Limb (tissue), 2 donors: Measurements from ENCODE around the gene CLEC4E.
"Not testable (repeated sequence)": the region's sequence is repeated elsewhere in the genome, so short reads cannot be mapped to it uniquely, and the experiment has no call there.

Source experiments
- DNase-seq, 2 donors: peaks; one replicate each; pipeline ENCODE4 v3.0.0-alpha.2; 2016; ENCODE audit errors: extremely low spot score in 2 of 2

CLEC4E gene

DNA sequence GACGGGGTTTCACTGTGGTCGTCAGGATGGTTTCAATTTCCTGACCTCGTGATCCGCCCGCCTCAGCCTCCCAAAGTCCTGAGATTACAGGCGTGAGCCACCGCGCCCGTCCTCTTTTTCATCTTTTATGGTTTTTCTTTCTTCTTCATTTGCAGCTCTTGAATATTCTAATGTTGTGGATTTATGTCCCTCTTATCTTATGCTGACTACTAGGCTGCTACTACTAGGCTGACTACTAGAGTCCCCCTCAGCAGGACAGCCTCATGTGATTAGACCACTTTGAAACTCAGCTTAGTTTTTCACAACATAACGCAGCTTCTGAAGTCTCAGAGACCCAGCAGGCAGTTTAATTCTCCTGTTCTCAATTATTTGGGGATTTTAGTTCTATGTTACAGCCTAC, 857 bp upstream of the CLEC4E start:
- DNase-seq: no peak

DNA sequence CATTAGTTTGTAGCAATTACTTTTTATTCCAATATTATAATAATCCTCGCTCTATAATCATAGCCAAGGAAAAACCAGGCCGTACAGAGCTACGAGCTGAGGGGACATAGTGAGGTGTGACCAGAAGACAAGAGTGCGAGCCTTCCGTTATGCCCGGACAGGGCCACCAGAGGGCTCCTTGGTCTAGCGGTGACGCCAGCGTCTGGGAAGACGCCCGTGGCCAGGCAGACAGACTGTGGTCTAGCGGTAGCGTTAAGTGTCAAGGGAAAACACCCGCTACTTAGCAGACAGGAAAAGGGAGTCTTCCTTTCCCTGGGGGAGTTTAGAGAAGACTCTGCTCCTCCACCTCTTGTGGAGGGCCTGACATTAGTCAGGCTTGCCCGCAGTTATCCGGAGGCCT, 2.9 kb downstream of the CLEC4E start:
- not testable (repeated sequence) for DNase-seq

DNA sequence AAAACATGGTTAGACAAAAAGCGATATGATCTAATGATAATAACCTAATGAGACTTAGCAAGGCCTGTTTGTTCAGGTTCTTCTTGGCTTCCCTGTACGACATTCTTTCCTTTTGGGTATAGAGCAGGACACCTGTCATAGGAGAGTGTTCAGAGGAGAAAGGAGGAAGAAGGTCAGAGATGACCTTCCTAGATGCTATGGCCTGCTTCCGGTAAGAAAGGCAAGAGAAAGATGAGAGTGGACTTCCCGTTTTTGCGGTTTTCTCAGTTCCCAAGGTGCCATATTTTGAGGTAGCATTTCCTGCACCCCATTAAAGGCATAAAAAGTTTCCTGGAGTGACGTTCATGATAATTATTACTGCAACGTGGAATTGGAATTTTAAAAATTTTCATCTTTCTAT, 8.7 kb downstream of the CLEC4E start:
- no peak for DNase-seq

DNA sequence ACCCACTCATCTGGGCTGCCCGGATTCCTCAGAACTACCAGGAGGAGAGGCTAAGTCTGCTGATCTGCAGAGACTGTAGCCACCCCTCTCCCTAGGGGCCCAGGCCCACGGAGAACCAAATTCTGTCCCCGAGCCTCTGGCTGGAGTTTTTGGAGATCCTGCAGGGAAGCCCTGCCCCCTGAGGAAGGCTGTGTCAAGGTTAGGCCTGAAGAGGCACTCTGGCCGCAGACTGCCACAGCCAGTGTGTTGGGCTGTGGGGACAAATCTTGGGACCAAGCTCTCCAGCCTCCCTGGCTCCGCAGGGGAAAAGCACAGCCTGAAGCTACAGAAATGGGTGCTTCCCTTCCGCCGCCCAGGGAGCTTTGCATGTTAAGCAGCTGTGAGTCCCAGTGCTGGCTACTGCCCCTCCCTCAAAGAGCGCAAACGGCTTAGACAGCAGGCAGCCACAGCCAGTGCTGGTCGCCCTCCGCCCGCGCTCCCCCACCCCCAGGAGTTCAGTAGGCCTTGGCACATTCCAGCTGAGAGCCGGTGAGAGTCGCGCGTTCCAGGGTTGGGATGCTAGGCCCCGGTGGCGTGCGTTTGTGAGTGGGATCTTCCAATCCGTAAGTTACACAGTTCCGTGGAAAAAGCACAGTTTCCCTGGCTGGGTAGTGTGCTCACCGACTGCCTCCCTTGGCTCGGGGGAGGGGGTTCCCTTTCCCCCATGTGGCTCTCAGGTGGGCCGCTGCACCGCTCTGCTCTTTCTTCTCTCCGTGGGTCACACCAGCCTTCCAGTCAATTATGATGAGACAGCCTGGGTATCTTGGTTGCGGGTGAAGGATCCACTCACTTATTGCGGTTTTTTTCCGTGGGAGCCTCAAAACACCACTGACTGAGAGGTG, 13.2 kb downstream of the CLEC4E start:
- DNase-seq: no peak

DNA sequence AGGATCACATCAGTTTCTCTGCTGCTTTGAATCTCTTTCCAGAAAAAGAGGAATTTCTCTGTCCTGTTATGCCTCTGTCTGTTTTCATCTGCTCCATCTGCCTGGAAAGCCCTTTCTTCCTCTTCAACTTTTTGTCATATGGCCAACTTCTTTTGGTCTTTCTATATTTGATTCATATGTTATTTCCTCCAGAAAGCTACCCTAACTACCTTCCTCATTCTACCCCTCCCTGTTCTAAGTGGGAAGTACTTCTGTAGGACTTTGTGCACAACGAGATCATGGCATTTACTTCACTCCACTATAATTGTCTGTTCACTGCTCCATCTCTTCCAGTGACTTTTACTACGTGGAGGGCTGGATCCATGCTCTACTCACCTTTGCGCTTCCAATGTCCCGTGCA, 21.5 kb downstream of the CLEC4E start:
- DNase-seq: no peak

DNA sequence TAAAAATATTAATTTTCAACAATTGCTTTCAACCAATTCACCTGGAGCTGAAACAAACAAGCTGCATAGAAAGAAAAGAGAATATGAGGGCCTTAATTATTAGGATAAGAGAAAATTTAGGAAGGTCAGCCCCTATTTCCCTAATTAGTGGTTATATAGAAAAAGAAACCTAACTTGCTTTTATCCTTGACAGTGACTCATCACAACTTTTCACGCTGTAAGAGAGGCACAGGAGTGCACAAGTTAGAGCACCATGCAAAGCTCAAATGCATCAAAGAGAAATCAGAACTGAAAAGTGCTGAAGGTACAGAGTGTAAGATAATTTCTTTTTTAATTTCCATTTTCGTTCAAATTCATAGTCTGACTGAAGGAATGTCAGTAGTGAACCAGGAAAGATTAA, 22.7 kb downstream of the CLEC4E start:
- no peak for DNase-seq

DNA sequence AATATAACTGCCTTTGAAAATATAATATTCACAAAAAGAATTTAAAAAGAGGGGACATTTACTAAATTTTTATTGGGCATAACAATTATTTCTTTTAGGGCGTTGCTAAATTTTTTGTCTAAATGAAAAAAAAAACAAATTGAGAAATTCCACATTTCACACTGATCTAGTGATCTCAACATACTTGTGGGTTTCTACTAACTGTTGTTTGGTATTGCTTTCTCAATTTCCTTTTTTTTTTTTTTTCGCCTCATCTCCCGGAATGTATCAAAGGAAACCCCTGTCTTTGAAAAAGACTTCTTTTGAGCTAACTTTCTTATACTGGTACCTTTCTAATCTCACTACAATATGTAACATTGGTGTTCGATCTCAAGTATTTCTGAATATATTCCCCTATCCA, 27.4 kb downstream of the CLEC4E start, which contains the start of gene CLEC4D:
CLEC4D (plus strand) TSS at position 248 of the 400 bp plus-strand sequence. CDS start 230 bp downstream, outside the sequence.
- DNase-seq: no peak

DNA sequence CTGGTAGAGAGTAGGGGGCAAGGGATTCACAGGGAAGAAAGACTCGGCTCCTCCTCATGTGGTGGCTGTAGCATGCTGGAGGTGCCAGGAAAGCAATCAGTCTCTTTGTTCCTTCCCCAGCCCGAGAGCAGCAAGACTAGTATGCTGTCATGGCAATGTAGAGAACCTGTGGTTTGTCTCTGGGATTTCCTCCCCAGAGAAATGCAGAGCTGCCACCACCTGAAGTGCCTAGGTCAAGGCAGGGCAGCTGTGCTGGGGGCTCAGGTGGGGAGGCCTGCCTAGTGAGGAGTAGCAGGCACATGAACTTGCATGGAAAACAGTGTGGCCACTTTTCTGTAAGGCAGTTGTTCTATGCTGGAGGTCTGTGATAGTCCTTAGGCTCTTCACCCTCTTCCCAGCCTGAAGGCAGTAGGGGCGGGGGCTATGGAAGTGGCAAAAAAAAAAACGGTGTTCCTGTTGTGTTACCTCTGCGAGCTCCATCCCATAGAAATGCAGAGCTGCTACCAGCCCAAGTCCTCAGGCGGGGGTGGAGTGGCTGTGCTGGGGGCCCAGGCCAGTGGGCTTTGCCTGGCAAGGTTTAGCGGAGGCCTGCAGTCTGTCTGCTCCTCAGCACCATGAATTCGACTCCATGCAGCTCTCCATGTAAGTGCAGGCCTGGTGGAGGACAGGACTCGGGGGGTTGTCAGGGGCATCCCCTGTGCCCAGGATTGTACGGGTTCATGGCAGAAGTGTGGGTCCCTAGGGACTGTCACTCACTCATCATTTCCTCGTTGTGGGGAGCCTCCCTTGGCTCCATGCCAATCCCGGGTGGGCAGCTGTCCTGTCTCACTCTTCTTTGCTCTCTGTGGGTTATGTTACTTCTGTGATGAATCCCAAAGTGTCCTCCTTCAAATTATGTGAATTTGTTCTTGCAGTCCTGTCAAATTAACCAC, 31.5 kb downstream of the CLEC4E start:
- peak in 1 of 2 donors; percentile 35 for DNase-seq

DNA sequence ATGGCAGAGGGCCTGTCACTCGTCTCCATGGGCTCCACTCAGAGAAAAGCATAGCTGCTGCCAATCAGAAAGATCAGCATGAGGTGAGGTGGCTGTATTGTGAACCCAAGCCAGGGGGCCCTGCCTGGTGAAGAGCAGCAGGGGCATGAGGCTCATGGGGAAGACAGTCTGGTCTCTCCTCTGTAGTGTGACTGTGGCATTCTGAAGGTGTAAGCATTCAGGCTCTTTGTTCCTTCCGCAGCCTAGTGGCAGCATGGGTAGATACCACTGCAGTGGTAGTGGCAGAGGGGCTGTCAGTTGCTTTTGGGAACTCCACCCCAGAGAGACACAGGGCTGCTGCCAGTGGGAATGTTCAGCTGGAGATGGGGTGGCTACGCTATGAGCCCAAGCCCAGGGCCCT, 32.5 kb downstream of the CLEC4E start:
- no peak for DNase-seq

DNA sequence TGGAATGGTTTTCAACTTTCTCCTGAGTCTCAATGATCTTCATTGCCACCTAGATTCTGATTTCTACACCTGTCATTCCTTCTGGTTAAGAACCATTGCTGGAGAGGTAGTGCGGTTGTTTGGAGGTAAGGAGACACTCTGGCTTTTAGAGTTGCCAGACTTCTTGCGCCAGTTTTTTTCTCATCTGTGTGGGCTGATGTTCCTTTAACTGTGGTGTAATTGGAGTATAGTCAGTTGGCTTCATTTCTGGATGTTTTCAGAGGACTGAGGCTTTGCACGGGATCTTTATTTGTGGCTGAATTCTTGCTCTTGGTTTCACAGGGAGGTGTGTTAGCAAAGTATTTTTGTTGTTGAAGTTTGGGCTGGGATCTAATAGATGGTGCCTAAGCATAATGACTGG, 33.1 kb downstream of the CLEC4E start:
- no peak for DNase-seq

DNA sequence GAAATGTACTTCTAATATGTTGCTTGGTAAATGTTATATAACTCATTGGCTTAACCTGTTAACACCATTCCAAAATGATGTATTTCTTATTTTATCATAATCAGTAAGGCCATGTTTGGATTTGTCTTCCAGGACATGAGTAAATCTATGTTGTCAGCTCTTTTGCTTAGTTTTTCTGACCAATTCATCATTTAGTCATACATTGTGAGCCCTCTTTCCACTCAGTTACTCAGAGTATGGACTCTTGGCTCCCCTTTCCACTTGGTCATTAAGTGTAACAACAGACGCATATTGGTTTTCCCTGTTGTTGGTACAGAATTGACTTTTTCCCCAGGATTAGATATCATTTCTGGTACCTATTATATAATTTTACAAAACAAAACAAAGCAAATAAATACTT, 36.4 kb downstream of the CLEC4E start:
- DNase-seq: no peak

DNA sequence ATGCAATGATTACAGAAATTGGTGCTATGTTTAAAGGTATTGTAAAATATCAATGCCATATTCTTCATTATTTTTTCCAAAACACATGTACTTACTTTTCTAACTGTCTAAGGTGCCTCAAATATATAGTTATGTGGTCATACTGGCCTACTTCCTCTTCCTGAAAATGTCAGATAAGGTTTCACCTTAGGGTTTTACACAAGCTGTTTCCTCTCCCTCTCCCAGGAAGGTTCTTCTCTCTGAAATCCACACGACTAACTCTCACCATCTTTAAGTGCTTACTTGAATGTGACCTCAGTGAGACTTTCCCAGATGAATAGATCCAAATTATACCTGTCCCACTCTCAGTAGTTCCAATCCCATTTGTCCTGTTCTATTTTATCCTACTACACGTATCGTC, 39.0 kb downstream of the CLEC4E start:
- DNase-seq: no peak

DNA sequence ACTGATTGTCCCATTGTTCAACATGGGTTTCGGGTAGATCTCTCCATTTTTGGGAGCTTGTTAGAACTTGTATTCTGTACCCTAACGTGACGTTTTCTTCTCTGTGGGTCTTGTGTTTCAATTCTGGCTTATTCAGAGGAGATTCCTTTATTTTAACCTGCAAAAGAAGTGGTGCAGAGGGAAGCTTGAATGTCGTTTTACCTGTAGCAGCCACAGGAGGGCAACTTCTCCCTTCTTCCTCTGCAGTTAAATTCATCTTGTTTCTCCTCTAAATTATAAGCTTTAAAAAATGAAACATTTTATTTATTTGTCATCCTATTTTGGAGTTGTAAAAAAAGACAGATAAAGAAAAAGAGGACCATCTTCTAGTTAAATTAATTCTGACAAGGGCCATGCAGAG, 41.1 kb downstream of the CLEC4E start:
- no peak for DNase-seq

DNA sequence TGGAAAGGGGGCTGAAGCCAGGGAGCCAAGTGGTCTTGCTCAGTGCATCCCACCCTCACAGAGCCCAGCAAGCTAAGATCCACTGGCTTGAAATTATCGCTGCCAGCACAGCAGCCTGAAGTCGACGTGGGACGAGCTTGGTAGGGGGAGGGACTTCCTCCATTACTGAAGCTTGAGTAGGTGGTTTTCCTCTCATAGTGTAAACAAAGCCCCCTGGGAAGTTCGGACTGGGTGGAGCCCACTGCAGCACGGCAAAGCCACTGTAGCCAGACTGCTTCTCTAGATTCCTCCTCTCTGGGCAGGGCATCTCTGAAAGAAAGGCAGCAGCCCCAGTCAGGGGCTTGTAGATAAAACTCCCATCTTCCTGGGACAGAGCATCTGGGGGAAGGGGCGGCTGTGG, 44.6 kb downstream of the CLEC4E start:
- DNase-seq: not testable (repeated sequence)

DNA sequence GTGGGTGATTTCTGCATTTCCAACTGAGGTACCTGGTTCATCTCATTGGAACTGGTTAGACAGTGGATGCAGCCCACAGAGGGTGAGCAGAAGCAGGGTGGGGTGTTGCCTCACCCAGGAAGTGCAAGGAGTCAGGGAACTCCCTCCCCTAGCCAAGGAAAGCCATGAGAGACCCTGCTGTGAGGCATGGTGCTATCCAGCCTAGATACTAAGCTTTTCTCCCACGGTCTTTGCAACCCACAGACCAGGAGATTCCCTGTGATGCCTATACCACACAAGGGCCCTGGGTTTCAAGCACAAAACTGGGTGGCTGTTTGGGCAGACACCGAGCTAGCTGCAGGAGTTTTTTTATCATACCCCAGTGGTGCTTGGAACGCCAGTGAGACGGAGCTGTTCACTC, 45.0 kb downstream of the CLEC4E start:
- DNase-seq: not testable (repeated sequence)

DNA sequence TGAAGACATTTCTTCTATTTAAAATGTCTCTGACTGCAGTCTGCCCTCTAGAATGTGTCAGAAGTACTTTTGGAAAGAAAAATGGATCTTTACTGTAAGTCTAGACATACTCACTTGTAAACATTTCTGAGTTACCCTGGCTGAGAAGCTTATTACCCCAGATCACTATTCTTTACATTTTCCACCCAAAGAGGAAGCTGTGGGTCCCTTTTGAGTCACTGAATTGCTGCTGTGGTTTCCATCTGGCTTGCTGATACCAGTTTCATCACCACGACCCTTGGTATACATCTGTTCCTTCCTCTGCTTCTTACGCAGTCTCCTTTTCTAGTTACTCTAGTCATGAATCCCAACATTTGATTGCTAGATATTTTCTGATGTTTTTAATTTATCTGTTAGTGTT, 47.6 kb downstream of the CLEC4E start:
- no peak for DNase-seq

DNA sequence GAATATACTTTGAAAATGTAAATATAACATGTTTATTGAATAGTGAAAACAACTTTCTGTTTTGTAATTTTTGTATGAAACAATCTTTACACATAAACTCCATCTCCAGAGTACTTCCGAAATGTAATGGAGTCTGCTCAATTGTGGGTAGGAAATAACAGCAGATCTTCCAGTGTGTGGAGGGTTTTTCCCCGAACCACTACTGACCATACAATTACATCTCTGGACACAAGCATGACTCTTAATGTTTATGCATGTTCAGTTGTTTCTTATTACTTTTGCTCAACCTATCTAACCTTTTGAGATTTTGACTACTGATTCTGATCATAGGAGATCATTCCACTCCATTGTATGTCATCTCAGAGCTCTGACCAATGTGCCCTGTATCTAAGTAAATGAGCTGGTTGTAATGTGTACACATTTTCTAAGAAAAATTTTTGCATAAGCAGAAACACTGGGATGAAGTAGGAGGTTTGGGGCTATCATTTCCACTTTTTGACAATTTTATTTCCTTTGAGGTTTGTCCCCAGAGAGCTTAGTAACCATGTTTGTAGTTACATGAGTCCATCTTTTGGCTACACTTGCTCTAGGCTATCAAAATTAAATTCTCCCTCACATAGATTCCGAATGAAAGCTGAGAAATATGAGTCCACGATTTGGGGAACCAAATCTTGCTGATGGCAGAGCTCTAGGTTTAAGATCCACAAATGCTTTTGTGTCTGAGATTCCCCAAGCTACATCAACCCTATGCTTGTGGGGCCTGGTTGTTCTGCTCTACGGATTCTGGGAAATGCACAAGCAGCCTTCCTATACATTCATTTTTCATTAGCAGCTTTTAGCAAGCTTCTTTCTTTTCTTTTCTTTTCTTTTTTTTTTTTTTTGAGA, 48.8 kb downstream of the CLEC4E start:
- DNase-seq: no peak
